Immature natural killer cell (primary cell): ENCODE data around the gene SESTD1. TPM values are rescaled to one million over a fixed set of nuclear protein-coding genes. Genes with fewer than 3 reads are reported as not detected.

Experiments
- DNase-seq, 3 donors: peaks; one replicate each; pipeline ENCODE4 v3.0.0; 2022; ENCODE audit warnings: mixed read lengths in 1 of 3
- H3K27ac Mint-ChIP-seq, 6 donors: one replicate each; pipeline ENCODE4 v1.8.0; 2020; ENCODE audit warnings: mixed read lengths in 6 of 6, mild to moderate bottlenecking in 5 of 6, inconsistent platforms in 4 of 6, moderate library complexity in 3 of 6
- H3K27me3 Mint-ChIP-seq, 3 donors: one replicate each; pipeline ENCODE4 v1.8.0; 2020 to 2021; ENCODE audit warnings: low read depth in 3 of 3, mild to moderate bottlenecking in 3 of 3, mixed read lengths in 3 of 3, moderate library complexity in 3 of 3, inconsistent platforms in 1 of 3
- H3K36me3 Mint-ChIP-seq, 3 donors: one replicate each; pipeline ENCODE4 v1.8.0; 2020; ENCODE audit warnings: mixed read lengths in 3 of 3, inconsistent platforms in 2 of 3, mild to moderate bottlenecking in 2 of 3
- H3K4me1 Mint-ChIP-seq, 2 donors: one replicate each; pipeline ENCODE4 v1.8.0; 2020; ENCODE audit warnings: inconsistent platforms in 2 of 2, mild to moderate bottlenecking in 2 of 2, mixed read lengths in 2 of 2, moderate library complexity in 1 of 2
- H3K4me3 Mint-ChIP-seq, 5 donors: one replicate each; pipeline ENCODE4 v1.8.0; 2020; ENCODE audit warnings: mild to moderate bottlenecking in 5 of 5, mixed read lengths in 5 of 5, inconsistent platforms in 3 of 5, moderate library complexity in 3 of 5
- H3K9me3 Mint-ChIP-seq, 6 donors: one replicate each; pipeline ENCODE4 v1.8.0; 2020; ENCODE audit warnings: mild to moderate bottlenecking in 6 of 6, mixed read lengths in 6 of 6, inconsistent platforms in 4 of 6, moderate library complexity in 3 of 6
- polyA plus RNA-seq, 3 donors: library from polyadenylated mRNA; unstranded; fragments of 300-500 nt; fragmentation: Illumina TruSeq; gene quantifications; one replicate each; pipeline ENCODE4 v1.2.3, GENCODE V29; 2021

Gene SESTD1
- polyA plus RNA-seq, 3 donors from 2014 or later: 2.3 to 7.9 (median 6.6) TPM

DNA sequence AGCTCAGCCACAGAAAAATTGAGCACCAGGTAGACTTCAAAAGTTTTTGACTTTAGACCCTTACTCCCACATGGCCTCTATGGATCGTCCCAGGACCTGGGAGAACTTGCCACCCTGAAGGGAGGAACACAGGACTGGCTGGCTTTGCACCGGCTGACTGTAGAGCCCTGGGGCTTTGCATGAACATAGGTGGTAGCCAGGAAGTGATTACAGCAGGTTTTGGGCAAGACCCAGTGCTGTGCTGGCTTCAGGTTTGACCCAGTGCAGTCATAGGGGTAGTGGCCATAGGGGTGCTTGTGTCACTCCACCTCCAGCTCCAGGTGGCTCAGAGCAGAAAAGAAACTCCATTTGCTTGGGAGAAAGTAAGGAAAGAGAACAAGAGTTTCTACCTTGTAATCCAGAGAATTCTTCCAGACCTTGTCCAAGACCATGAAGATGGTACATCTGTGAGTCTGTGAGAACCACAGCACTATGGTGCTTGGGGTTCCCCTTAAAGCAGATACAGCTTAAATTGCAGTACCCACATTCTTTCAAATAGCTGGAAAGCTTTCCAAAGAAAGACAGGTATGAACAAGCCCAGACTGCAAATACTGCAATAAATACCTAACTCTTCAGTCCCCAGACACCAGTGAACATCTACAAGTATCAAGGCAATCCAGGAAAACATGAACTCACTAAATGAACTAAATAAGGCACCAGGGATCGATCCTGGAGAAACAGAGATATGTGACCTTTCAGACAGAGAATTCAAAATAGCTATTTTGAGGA is 13.0 kb upstream of the SESTD1 start:
- Mint-ChIP-seq H3K27ac (no peak overlapping the region), H3K4me1 (peaks cover 10 to 13% of the 10 kb centered on the region in 2 donors), H3K27me3 (peaks cover 0 to 2% (median 0%) of the 10 kb centered on the region in 3 donors), H3K9me3 (peaks cover 0 to 6% (median 0%) of the 10 kb centered on the region in 6 donors), H3K4me3 (no peak overlapping the region), H3K36me3 (peaks cover 0 to 4% (median 0%) of the 10 kb centered on the region in 3 donors)
- DNase-seq: no peak

DNA sequence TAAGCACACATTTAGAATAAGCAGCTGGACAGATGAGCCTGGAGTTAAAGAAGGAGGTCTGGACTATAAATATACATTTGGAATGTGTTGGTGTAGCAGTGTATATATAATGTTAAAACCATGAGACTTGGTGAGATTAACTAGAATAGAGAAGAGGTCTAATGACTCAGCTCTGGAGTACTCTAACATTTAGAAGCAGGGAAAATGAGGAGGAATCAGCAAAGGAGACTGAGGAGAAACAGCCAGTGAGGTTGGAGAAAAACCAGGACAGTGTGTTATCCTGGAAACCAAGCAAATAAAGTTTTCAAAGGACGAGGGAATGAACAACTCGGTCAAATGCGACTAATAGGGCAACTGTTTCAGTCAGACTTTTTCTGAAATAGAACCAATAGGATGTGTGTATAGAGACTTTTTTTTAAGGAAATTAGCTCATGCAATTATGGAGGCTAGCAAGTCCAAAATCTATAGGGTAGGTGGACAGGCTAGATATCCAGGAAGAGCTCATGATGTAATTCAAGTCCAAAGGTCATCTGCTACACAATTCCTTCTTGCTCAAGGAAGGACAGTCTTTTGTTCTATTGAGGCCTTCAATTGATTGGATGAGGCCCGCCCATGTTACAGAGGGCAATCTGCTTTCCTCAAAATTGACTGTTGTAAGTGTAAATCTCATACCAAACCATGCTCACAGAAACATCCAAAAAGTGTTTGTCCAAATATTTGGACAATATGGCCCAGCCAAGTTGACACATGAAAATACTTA is 10.8 kb upstream of the SESTD1 start:
- H3K4me1 Mint-ChIP-seq: peaks cover 10 to 13% of the 10 kb centered on the region in 2 donors
- no peak overlapping the region for H3K27ac Mint-ChIP-seq
- no peak for DNase-seq
- H3K4me3 Mint-ChIP-seq: no peak overlapping the region
- H3K9me3 Mint-ChIP-seq: peaks cover 0 to 2% (median 0%) of the 10 kb centered on the region in 6 donors
- H3K36me3 Mint-ChIP-seq: peaks cover 0 to 4% (median 0%) of the 10 kb centered on the region in 3 donors
- peaks cover 0 to 6% (median 1%) of the 10 kb centered on the region in 3 donors for H3K27me3 Mint-ChIP-seq

DNA sequence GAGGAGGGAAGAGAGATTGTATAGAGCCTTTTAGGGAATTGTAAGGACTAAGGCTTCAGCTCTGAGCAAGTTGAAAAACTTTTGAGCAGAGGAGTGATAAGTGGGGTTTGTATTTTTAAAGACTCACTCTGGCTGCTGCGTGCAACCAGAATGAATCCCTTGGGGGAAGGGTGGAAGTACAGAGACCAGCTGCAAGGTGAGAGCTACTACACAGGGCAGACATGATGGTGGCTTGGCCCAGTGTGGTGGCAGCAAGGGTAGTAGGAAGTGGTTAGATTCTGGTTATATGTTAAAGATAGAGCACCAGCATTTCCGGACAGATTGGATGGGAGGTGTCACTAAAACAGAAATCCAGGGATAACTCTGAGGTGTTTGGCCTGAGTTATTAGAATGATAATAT is 10.1 kb upstream of the SESTD1 start:
- H3K27ac Mint-ChIP-seq: no peak overlapping the region
- peaks cover 0 to 4% (median 0%) of the 10 kb centered on the region in 3 donors for H3K36me3 Mint-ChIP-seq

DNA sequence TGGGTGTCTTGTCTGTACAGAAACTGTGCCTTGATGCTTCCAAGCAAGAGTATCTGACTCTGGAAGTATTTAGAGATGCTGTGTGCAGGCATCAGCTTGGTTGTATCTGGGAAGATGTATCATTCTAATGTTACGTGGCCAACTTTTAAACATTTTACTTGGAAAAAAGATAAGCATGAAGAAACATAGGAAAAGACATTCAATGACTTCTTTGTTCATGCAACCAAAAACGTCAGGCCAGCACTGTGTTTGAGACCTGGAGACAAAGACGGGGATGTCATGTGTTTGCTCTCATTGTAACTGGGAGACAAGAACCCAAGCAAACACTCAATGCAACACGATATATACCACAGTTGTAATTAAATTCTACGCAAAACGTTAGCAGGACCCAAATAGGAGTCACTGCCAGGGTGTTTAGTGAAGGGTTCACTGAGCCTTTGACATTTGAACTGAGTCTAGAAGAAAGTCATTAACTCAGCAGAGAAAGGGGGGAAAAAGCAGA is 8.9 kb upstream of the SESTD1 start:
- peaks cover 10 to 13% of the 10 kb centered on the region in 2 donors for H3K4me1 Mint-ChIP-seq
- DNase-seq: no peak
- peaks cover 0 to 4% (median 0%) of the 10 kb centered on the region in 3 donors for H3K36me3 Mint-ChIP-seq
- peaks cover 0 to 7% (median 0%) of the 10 kb centered on the region in 3 donors for H3K27me3 Mint-ChIP-seq
- no peaks in the 10 kb centered on the region for H3K9me3 Mint-ChIP-seq
- no peak overlapping the region for H3K4me3 Mint-ChIP-seq
- no peak overlapping the region for H3K27ac Mint-ChIP-seq

More for the DNA sequence above, 10.1 kb upstream of the SESTD1 start:
- no peak for DNase-seq
- Mint-ChIP-seq H3K4me3 (peak overlapping the region in 1 of 5 donors; percentile 8), H3K27me3 (peaks cover 0 to 7% (median 0%) of the 10 kb centered on the region in 3 donors), H3K9me3 (peaks cover 0 to 2% (median 0%) of the 10 kb centered on the region in 6 donors), H3K4me1 (peaks cover 10 to 13% of the 10 kb centered on the region in 2 donors)

DNA sequence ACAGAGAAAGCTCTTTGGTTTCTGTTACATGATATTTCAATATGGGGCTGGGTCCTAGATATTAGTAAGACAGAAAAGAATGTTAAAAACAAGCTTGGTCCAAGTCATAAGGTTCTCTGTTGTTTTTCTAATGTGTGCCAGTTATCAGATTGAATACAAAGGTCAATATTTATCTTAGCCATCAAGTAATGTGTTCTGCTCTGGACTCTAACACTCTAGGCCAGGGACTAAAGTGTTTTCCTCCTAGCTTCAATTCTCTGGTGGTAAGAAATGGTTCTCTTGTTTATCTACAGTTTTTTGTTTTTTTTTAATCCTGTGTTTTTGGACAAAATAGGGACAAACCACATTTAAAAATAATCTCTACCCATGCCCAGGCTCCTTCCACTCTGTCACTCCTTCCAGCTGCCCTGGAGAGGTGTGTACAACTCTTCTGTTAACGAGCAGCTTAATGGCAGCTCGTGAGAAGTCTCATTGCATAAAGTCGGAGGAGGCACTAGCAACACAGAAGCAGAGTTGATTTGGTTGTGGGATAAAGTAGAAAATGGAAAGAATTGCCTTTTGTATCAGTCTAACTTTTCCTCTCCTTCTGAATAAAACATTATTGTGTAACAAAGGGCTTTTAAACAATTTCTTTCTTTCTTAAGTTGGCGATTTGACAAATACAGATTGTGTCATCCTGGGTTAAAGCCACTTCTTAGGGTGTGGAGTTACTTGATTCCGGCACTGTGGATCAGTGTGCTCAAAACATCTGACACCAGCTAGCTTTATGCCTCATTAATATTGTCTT is 8.0 kb upstream of the SESTD1 start:
- H3K4me3 Mint-ChIP-seq: no peak overlapping the region
- DNase-seq: no peak
- H3K9me3 Mint-ChIP-seq: no peaks in the 10 kb centered on the region
- H3K36me3 Mint-ChIP-seq: no peaks in the 10 kb centered on the region
- no peak overlapping the region for H3K27ac Mint-ChIP-seq
- H3K27me3 Mint-ChIP-seq: peaks cover 0 to 7% (median 0%) of the 10 kb centered on the region in 3 donors
- H3K4me1 Mint-ChIP-seq: peaks cover 10 to 13% of the 10 kb centered on the region in 2 donors

DNA sequence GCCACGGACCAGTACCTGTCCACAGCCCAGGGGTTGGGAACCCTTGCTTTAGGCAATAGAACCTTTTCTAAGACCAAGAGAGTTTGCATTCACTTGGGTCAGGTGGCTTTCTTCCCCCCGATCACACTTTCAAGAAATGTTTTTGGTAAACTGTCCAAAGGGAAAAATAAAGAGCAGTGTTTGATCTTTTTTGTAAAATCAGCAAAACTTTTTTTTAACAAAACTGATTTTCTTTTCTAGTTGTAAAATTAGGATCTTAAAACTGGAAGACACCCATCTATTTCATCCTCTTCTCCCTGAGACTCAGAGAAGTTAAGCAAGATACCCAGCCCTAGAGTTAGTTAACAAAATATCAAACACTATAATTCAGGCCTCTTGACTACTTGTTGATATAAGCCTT is 6.1 kb upstream of the SESTD1 start:
- H3K9me3 Mint-ChIP-seq: peaks cover 0 to 3% (median 0%) of the 10 kb centered on the region in 6 donors
- no peak for DNase-seq
- H3K36me3 Mint-ChIP-seq: no peaks in the 10 kb centered on the region
- peaks cover 12 to 17% of the 10 kb centered on the region in 2 donors for H3K4me1 Mint-ChIP-seq
- no peak overlapping the region for H3K27ac Mint-ChIP-seq
- H3K4me3 Mint-ChIP-seq: no peak overlapping the region
- H3K27me3 Mint-ChIP-seq: peaks cover 0 to 8% (median 2%) of the 10 kb centered on the region in 3 donors

DNA sequence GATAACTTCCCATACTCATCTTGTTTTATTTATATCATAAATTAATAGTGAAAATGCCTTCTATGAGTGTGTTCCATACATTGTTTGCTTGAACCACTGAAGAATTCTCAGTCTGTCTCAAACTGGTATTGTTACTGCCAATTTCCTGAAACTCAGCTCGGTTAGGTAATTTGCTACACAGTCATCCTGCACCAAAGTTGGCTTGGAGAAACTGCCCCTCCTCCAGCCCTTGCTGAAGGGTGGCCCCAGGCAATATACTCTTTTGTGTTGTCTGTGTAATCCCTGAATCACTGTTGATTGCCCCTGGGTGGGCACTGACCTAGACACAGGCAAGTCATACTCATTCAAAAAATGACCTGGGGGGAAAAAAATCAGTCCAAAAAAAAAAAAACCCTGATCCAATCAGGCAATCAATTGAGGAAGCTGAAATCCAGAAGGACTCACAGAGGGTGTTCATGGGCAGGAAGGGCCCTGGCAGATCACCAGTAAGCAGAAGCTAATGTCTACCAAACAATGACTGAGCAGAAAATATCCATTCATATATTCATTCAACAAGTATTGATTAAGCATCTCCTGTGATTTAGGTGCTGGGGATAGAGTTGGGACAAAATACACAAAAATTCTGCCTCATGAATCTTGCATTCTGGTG is 3.8 kb upstream of the SESTD1 start:
- H3K4me3 Mint-ChIP-seq: no peak overlapping the region
- peaks cover 2 to 13% (median 10%) of the 10 kb centered on the region in 3 donors for H3K27me3 Mint-ChIP-seq
- no peak overlapping the region for H3K27ac Mint-ChIP-seq
- DNase-seq: no peak
- H3K4me1 Mint-ChIP-seq: peaks cover 16 to 18% of the 10 kb centered on the region in 2 donors
- no peaks in the 10 kb centered on the region for H3K36me3 Mint-ChIP-seq
- peaks cover 0 to 5% (median 0%) of the 10 kb centered on the region in 6 donors for H3K9me3 Mint-ChIP-seq

DNA sequence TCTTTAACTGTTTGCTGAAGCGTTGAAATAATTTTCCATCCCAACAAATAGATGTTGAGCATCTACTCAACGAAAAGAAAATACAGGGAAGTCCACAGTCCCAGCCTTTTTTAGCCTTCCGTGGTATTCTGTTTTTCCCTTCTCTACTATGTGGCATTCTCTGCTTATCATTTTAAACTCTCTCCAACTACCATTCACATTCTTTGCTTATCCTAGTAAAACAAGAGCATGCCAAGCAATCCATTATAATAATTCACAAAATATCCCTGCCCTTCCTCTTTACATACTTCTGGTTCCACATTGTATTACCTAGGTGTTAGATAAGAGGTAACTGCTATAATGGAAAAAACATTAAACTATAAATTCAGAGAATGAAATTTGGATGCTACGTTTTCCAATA is 1.6 kb upstream of the SESTD1 start:
- Mint-ChIP-seq H3K27ac (no peak overlapping the region), H3K4me1 (peaks cover 21 to 26% of the 10 kb centered on the region in 2 donors), H3K9me3 (peaks cover 0 to 5% (median 0%) of the 10 kb centered on the region in 6 donors), H3K4me3 (peak overlapping the region in 4 of 5 donors; percentile 2 to 76 (median 28)), H3K36me3 (no peaks in the 10 kb centered on the region), H3K27me3 (peaks cover 6 to 15% (median 15%) of the 10 kb centered on the region in 3 donors)
- DNase-seq: no peak

DNA sequence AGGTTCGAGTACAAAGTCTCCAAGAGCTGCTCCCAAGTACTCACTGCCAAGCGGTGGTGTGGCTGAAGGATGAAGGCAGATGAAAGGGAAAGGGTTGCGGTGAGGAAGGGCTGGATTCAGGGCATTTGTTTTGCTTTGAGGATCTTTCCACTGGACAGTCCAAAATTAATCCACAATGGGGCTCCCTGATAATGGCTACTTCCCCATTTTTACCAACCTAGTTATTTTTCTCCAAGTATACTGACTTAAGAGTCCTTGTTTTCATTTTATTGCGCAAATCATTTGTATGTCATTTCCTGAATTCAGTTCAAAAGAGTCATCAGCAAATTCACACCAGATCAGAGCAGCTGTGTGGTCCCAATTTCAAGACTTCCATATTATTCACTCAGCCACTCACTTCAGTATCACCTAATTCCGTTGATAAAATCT is 464 bp upstream of the SESTD1 start:
- peak in 1 of 3 donors; percentile 9 for DNase-seq
- Mint-ChIP-seq H3K27ac (peak overlapping the region in 4 of 6 donors; percentile 10 to 87 (median 52)), H3K9me3 (peaks cover 0 to 5% (median 0%) of the 10 kb centered on the region in 6 donors), H3K4me1 (peaks cover 21 to 26% of the 10 kb centered on the region in 2 donors), H3K36me3 (no peaks in the 10 kb centered on the region), H3K4me3 (peak overlapping the region; percentile 71 to 89 (median 86)), H3K27me3 (peaks cover 6 to 15% (median 8%) of the 10 kb centered on the region in 3 donors)

DNA sequence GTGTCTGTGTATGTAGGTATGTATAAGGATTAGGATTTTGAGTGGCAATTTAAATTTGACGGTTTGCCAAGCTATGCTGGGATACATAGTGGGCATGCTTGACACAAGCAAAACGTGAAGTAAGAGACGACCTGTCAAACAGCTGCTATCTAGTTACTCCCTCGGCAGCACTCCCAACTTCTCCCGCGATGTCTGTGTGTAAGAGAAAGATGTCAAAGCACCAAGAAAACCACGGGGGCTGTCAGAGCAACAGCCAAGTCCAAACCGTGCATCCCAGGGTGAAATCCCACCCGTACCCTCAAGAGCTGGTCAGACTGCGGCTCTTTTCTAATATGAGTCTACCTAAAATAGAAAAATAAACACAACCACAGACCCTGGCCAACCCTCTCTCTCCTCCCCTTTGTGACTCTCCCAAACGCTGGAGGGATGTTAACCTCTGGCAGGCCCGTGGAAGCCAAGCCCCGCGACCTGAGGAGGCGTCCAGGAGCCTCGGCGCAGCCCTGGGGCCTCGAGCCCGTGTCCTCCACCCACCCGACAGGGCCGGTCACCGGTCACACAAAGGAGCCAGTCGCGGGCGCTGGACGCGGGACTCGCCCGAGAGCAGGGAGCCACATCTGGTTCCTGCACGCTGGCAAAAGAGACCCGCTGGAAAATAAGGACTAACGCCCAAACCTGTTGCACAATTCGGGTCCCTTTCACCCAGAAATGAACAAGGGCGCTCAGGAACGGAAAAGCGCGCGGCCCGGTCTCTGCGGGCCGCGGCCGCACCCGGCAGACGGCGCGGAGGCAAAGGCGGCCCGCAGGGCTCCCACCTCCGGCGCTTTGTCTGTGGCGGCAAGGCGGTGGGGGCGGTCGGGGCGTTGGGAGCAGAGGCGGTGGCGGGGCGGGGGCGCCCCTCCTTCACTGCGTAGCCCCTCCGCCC is 925 bp downstream of the SESTD1 start:
- peak; percentile 5 to 28 (median 21) for DNase-seq
- Mint-ChIP-seq H3K27me3 (peaks cover 6 to 15% (median 8%) of the 10 kb centered on the region in 3 donors), H3K4me1 (peaks cover 22 to 26% of the 10 kb centered on the region in 2 donors), H3K27ac (peak overlapping the region in 5 of 6 donors; percentile 44 to 82 (median 62)), H3K36me3 (no peaks in the 10 kb centered on the region), H3K4me3 (peak overlapping the region; percentile 79 to 86 (median 85)), H3K9me3 (peaks cover 0 to 5% (median 0%) of the 10 kb centered on the region in 6 donors)

DNA sequence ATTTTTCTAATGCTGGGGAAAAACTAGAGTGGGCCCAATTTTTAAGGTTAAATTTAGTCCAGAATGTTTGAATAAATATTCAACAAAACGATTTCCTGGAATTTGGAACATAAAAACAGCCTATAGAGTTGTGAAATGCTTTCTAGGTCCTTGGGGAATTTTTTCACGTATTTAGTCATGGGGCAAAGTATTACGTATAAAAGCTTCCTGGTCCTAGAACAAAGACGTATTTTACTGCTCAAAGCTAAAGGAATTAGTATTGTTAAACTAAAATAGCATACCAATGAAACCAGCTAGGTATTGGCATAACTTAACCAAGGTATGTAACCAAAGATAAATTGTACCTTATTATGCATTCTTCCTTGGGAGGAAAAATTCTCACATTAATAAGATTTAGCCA is 1.6 kb downstream of the SESTD1 start:
- H3K27me3 Mint-ChIP-seq: peaks cover 6 to 15% (median 8%) of the 10 kb centered on the region in 3 donors
- no peak for DNase-seq
- peaks cover 22 to 26% of the 10 kb centered on the region in 2 donors for H3K4me1 Mint-ChIP-seq
- H3K36me3 Mint-ChIP-seq: no peaks in the 10 kb centered on the region
- peak overlapping the region in 1 of 6 donors; percentile 44 for H3K27ac Mint-ChIP-seq
- H3K9me3 Mint-ChIP-seq: peaks cover 0 to 5% (median 0%) of the 10 kb centered on the region in 6 donors
- peak overlapping the region; percentile 79 to 86 (median 85) for H3K4me3 Mint-ChIP-seq
